RPMI8226 (cell line): Measurements from ENCODE around the gene SSTR5.

Experiments used
- DNase-seq: peaks from one replicate; pipeline ENCODE4 v3.0.0-alpha.2; 2015

Gene SSTR5

DNA sequence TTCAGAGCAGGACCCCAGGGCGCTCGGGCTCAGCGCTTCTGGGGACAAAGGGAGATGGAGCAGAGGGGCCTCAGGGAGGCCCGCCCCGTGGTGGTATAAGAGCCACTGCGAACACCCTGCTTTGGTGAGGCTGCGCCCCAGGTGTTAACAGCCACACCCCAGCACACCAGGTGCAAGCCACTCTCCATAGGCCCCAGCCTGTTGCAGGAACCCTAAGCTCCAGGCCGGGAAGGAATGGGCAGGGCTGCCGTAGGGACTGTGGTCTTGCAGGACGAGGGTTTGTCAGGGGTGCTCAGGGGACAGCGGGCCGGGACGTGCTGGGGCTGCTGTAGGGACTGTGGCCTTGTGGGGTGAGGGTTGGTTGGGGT is 17.0 kb upstream of the SSTR5 start:
- DNase-seq, result peak; percentile 65

DNA sequence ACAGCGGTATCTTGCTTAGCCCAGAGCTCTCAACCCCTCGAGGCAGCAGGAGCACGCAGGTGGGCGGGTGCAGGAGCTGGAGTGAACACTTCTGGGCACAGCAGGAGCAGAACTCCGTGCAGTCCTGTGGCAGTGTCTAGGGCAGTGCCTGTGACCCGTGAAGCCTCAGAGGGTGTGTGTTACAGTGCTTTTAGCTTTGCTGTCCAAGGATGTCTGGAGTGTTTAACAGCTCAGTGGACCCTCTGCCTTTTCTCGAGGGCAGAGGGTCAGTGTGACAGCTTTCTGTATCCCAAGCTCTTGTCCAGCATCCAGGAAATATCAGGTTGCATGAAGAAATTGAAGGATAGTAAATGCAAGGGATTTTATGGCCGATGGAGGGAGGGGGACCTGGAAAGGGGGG is 16.4 kb upstream of the SSTR5 start:
- no peak for DNase-seq

DNA sequence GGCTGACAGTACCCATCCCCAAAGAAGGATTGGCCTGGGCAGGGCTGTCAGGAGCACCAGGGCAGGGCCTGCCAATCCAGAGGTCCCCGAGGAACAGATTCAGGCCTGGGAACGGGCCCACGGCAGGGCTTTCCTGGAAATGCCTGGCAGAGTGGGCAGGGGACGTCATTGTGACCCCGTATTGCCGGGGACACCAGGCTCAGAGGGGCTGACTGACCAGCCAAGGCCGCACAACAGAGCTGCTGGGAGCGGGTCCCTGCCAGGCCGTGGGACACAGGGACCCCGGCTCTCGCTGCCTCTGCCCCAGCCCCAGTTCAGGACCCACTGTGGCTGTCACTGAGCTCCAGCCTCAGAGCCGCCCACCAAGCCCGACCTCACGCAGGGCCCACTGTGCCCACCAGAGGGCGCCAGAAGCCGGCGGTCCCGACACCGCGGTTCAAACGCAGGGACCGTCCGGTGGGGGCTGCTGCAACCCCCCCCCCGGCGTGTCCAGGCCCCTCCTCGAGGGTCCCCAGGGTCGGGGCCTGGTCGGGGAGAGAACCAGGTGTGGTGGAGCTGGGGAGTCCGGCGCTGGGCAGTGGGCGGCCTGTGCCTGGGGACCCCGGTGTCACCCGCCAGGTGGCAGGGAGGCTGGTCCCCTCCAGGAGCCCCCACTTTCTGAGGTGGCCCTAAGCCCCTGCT is 15.2 kb upstream of the SSTR5 start:
- peak; percentile 72 for DNase-seq

- DNase-seq, result no peak
Measured at GRCh38 chr16:1058216-1058615, 14.3 kb upstream of the SSTR5 start.

DNA sequence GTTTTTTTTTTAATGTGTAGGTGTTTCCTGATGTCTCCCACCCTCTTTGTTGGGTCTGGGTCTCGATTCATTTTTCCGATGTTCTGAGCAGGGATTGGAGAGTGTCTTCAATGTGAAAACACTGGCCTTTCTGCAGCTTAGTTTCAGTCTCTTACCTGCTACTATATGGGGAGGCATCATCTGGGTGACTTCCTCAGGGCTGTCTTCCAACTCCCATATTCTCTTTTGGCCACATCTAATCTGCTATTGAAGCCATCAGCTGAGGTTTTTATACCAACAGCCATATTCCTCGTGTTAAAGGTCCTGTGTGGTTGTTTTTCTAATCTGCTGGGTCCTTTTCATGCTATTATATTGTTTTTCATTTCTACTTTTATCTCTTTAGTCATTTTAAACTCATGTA is 13.2 kb upstream of the SSTR5 start:
- no peak for DNase-seq

- no peak for DNase-seq
Measured at GRCh38 chr16:1060416-1061340, 11.9 kb upstream of the SSTR5 start.

GRCh38 chr16:1061769-1062505 is 10.6 kb upstream of the SSTR5 start:
- no peak for DNase-seq

- DNase-seq, result no peak
Measured at GRCh38 chr16:1062895-1063294, 9.7 kb upstream of the SSTR5 start.

DNA sequence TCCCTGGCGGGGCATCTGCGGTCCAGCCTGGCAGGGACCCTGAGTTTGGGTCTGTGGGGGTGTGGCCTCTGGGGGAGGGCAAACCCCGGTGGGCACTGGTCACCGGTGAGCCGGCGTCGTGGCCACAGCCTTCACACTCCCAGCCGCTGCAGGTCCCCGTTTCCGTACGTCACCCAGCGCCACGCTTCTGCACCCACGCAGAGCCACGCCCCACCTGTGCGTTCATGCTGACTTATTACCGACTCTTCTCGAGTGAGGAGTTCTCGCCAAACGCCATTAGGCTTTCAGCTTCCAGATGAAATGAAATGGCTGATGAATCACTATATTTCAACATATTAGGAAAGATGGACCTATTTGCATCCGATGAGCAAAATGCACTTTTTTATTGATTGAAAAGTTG is 8.8 kb upstream of the SSTR5 start:
- DNase-seq, result no peak

DNA sequence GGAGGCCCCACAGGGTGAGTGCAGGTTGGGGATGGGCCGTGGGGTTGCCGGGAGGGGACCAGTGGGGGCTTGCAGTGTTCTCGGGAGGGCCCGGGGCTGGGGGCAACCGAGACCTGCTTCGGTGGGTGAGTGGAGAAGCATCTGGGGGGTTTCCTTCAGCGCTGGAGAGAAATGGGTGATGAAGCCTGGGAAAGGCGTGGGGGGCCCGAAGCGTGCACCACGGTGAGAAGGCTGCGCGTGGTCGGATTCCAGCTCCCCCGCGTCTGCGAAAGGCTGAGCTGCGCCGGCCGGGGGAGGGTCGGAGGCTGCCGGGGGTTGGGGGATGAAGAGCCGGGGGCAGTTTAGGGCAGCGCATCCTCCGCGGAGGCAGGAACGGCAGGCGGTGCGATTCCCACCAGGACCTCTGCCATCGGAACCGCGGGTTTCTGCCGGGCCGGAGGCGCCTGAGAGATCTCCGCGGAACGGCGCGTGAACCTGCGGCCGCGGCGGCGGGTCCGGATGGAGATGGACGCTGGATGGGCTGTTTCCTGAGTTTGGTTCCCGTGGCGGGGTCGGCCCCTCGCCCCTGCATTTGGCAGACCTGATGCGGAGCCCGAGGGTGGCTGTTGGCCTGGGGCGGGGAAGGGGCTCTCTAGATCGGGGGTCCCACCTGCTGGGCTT is 6.9 kb upstream of the SSTR5 start:
- DNase-seq, result no peak

DNA sequence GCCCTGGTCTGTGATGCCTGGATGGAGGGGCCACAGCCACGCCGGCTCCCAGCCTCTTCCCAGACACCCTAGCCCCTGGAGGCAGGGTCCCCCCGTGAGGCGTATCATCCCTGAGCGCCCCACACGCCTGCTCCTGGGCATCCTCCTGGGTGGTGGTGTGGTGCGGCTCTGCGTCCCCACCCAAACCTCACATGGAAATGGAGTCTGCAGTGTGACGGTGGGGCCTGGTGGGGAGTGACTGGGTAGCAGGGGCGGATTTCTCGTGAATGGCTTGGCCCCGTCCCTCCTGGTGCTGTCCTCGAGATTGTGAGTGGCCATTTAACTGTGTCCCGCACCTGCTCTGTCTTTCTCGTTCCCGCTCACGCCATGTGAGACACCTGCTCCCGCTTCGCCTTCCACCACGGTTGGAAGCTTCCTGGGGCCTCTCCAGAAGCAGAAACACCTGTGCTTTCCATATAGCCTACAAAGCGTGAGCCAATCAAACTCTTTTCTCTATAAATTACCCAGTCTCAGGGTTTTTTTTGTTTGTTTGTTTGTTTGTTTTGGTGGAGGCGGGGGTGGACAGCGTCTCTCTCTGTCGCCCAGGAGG is 5.9 kb upstream of the SSTR5 start:
- no peak for DNase-seq

DNA sequence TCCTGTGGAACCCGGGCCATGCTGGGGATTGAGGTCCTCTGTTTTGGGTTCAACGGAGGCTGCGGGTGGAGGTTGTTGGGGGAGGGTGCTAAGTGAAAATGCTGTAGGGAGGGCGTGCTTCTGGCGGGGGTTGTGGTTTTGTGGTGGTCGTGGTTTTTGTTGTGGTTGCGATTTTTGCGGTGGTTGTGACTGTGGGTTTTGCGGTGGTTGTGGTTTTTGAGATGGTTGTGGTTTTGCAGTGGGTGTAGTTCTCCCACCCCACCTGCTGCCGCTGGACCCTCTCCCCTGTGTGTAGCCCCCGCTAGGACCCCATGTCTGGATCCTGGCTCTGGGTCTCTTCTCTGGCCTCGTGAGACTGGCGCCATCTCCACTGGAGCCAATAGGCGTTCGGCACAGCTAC is 4.9 kb upstream of the SSTR5 start:
- DNase-seq, result no peak

DNA sequence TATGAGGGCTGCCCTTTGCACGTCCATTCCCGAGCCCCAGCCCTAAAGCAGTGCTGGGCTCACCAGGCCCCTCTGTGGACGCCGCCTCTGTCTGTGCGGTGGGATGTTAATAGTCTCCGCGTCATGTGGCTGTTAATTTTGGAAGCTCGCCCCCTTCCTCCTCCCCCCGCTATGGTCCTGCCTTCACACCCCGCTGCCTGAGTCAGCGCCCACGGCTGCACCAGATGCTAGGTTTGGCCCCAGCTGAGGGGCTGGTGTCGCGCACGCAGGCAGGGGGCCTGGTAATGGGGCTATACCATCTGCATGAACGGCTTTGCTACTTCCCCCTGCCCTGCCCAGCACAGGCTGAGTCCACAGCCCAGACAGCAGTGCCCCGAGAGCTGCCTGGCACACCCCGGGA is 4.1 kb upstream of the SSTR5 start:
- DNase-seq, result no peak

DNA sequence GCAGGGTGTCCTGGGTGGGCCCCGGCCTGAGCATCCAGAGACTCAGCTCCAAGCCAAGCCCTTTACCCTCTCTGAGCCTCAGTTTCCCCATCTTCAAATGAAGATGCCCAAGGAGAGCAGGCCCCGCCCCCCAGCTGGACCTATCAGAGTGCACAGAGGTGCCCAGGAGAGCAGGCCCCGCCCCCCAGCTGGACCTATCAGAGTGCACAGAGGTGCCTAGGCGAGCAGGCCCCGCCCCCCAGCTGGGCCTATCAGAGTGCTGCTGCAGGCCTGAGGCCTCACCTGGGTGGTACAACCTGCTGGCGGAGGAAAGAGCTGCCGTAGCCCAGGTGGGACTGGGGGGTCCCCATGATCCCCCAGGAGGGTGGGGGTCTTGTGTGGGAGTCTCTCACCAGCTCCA is 3.4 kb upstream of the SSTR5 start:
- no peak for DNase-seq

DNA sequence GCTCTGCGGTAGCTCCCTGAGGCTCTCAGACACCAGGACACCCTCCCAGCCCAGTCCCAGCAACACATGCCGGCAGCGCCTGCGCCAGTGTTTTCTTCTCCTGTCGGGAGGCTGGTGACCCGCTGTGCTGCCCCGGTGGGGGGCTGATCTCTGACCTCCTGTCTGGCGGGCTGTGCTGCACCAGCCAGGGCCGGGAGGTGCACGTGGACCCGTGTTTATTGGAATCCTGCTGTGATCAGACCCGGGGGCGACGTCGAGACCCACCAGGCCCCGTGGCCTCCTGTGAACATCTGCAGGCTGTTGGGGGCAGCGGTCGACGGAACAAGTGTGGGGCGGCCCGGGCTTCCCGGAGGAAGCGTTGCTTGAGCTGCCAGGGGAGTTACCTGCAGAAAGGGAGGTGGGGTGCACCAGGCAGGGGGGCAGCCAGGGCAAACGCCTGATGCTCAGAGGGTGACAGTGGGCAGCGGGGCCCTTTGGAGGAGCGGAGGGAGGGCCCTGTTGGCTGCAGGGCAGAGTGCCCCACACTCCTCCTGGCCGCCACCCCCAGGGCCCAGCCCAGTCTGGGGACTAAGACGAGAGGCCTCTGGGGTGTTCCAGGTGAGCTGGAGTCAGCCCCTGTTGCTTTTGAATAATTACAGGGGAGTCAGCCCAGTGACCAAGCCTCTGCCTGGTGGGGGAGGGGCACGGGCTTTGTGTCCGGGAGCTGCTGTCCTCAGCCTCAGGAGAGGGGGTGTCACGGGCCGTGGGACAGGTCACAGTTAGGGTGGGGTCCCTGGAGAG is 2.3 kb upstream of the SSTR5 start:
- no peak for DNase-seq

GRCh38 chr16:1070864-1071408 is 1.6 kb upstream of the SSTR5 start:
- DNase-seq, result no peak

GRCh38 chr16:1071561-1072225 is 854 bp upstream of the SSTR5 start:
- no peak for DNase-seq

DNA sequence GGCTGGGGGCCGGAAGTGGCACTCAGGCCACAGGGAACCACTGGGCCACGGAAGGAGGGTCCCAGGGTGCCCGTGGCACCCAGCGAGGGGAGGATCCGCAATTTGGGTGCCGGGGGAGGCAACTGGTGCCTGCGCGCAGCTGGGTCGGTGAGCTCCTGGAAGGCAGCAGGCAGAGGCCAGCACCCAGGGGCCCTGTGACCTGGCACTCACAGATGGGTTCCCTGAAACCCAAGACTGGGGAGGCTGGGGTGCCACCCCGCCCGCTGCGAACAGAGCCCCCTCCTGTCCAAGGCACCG is 663 bp downstream of the SSTR5 start:
- DNase-seq, result no peak

GRCh38 chr16:1073566-1074378 is 1.2 kb downstream of the SSTR5 start:
- no peak for DNase-seq

DNA sequence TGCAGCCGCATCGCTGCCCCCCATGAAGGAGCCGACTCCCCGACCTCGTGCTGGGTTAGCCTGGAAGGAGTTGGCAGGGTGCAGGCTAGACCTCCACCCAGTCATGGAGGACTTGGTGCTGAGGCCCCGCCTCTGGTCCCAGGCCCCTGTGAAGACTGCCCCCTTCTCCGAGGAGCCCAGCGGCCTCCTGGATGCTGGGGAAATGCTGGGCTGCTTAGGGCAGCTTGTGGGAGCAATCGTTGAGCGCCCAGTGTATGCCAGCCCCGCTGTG is 1.8 kb downstream of the SSTR5 start:
- DNase-seq, result no peak

- DNase-seq, result no peak
Measured at GRCh38 chr16:1075546-1075945, 3.0 kb downstream of the SSTR5 start.
